Mesendoderm (in vitro differentiated cells): Measurements from ENCODE around the gene FBXL7.

Source experiments
- DNase-seq: peaks from one replicate; pipeline ENCODE4 v3.0.0; 2013
- H2AK5ac ChIP-seq: 2 replicates; pipeline ENCODE4 v1.6.1; 2013; ENCODE audit warnings: low read length, inconsistent platforms
- H2BK120ac ChIP-seq: 2 replicates; pipeline ENCODE4 v1.6.1; 2013; ENCODE audit warnings: low read depth, mild to moderate bottlenecking, low read length, moderate library complexity, mixed read lengths
- H2BK15ac ChIP-seq: replicated peaks from 2 replicates; pipeline ENCODE4 v1.6.1; 2013; ENCODE audit warnings: low read depth, mild to moderate bottlenecking, moderate library complexity
- H2BK5ac ChIP-seq: 2 replicates; pipeline ENCODE4 v1.6.1; 2013; ENCODE audit warnings: low read length, inconsistent platforms
- H3K18ac ChIP-seq: 2 replicates; pipeline ENCODE4 v1.6.1; 2013; ENCODE audit warnings: mild to moderate bottlenecking, low read length, mixed read lengths
- H3K23ac ChIP-seq: one replicate; pipeline ENCODE4 v1.6.1; 2013; ENCODE audit warnings: low read length
- H3K27ac ChIP-seq: 2 replicates; pipeline ENCODE4 v1.5.1; 2013; ENCODE audit warnings: low read depth, mild to moderate bottlenecking, inconsistent platforms, low read length, moderate library complexity
- H3K27me3 ChIP-seq: 2 replicates; pipeline ENCODE4 v1.6.1; 2013; ENCODE audit warnings: low read length, control low read depth, mild to moderate bottlenecking, inconsistent platforms; ENCODE audit not compliant: insufficient read depth, poor library complexity
- H3K36me3 ChIP-seq: 2 replicates; pipeline ENCODE4 v1.6.1; 2013; ENCODE audit warnings: low read length, inconsistent platforms; ENCODE audit not compliant: control insufficient read depth, insufficient read depth
- H3K4ac ChIP-seq: one replicate; pipeline ENCODE4 v1.6.1; 2013; ENCODE audit warnings: low read depth, mild to moderate bottlenecking, low read length, moderate library complexity
- H3K4me1 ChIP-seq: 2 replicates; pipeline ENCODE4 v1.6.1; 2013; ENCODE audit warnings: low read depth, low read length, inconsistent platforms; ENCODE audit not compliant: control insufficient read depth
- H3K4me2 ChIP-seq: 2 replicates; pipeline ENCODE4 v1.6.1; 2013; ENCODE audit warnings: low read length
- H3K4me3 ChIP-seq: 2 replicates; pipeline ENCODE4 v1.5.1; 2013; ENCODE audit warnings: mild to moderate bottlenecking, low read length
- H3K56ac ChIP-seq: one replicate; pipeline ENCODE4 v1.6.1; 2013; ENCODE audit warnings: low read length
- H3K79me1 ChIP-seq: 2 replicates; pipeline ENCODE4 v1.6.1; 2013; ENCODE audit warnings: low read length, inconsistent platforms
- H3K79me2 ChIP-seq: 2 replicates; pipeline ENCODE4 v1.6.1; 2013; ENCODE audit warnings: mild to moderate bottlenecking, low read length; ENCODE audit not compliant: control insufficient read depth, insufficient read depth
- H3K9ac ChIP-seq: 2 replicates; pipeline ENCODE4 v1.6.1; 2013; ENCODE audit warnings: low read length, inconsistent platforms
- H4K5ac ChIP-seq: one replicate; pipeline ENCODE4 v1.6.1; 2013; ENCODE audit warnings: low read length
- H4K8ac ChIP-seq: one replicate; pipeline ENCODE4 v1.6.1; 2013; ENCODE audit warnings: low read depth, mild to moderate bottlenecking, control low read depth, low read length, moderate library complexity
- WGBS: extraction: QIAGEN DNeasy Blood & Tissue Kit; methylation state at CpG from one replicate; pipeline ENCODE4 v1.1.7; 2013; ENCODE audit warnings: low lambda C conversion rate, missing lambda C conversion rate; ENCODE audit not compliant: insufficient coverage; ENCODE audit errors: extremely low coverage; 5-methylcytosine and 5-hydroxymethylcytosine counted together

The FBXL7 gene

GRCh38 chr5:15946026-15946425 lies 446.0 kb downstream of the FBXL7 start:
- no CpG with 5 or more reads among the region's 3 CpGs for WGBS
- no peaks in the 10 kb centered on the region for H3K4me1 ChIP-seq
- H3K36me3 ChIP-seq = no peaks in the 10 kb centered on the region
- H2BK120ac ChIP-seq = no peak overlapping the region
- H3K27ac ChIP-seq = no peak overlapping the region
- H3K9ac ChIP-seq = no peak overlapping the region
- H3K27me3 ChIP-seq = no peaks in the 10 kb centered on the region
- DNase-seq = no peak
- no peak overlapping the region for H2BK5ac ChIP-seq
- H4K8ac ChIP-seq = no peak overlapping the region
- H3K79me1 ChIP-seq = no peaks in the 10 kb centered on the region
- H3K56ac ChIP-seq = no peak overlapping the region
- H3K18ac ChIP-seq = no peak overlapping the region
- no peak overlapping the region for H4K5ac ChIP-seq
- no peak overlapping the region for H2AK5ac ChIP-seq
- no peak overlapping the region for H3K23ac ChIP-seq
- no peak overlapping the region for H3K4me2 ChIP-seq
- H3K4me3 ChIP-seq = no peak overlapping the region
- H3K4ac ChIP-seq = no peak overlapping the region
- H2BK15ac ChIP-seq = no peak overlapping the region
- no peaks in the 10 kb centered on the region for H3K79me2 ChIP-seq

- H3K27ac ChIP-seq = no peak overlapping the region
- H4K8ac ChIP-seq = no peak overlapping the region
- H3K4me3 ChIP-seq = no peak overlapping the region
- no peak overlapping the region for H2BK5ac ChIP-seq
- no peaks in the 10 kb centered on the region for H3K27me3 ChIP-seq
- H3K4ac ChIP-seq = no peak overlapping the region
- no peak overlapping the region for H3K4me2 ChIP-seq
- H3K23ac ChIP-seq = no peak overlapping the region
- H2AK5ac ChIP-seq = no peak overlapping the region
- no peaks in the 10 kb centered on the region for H3K4me1 ChIP-seq
- H3K18ac ChIP-seq = no peak overlapping the region
- WGBS = no CpG with 5 or more reads among the region's 3 CpGs
- H2BK15ac ChIP-seq = no peak overlapping the region
- H4K5ac ChIP-seq = no peak overlapping the region
- H3K9ac ChIP-seq = no peak overlapping the region
- no peaks in the 10 kb centered on the region for H3K36me3 ChIP-seq
- DNase-seq = no peak
- H3K56ac ChIP-seq = no peak overlapping the region
- no peak overlapping the region for H2BK120ac ChIP-seq
- no peaks in the 10 kb centered on the region for H3K79me1 ChIP-seq
- H3K79me2 ChIP-seq = no peaks in the 10 kb centered on the region
Observed at GRCh38 chr5:15948190-15948589, 448.2 kb downstream of the FBXL7 start.

DNA sequence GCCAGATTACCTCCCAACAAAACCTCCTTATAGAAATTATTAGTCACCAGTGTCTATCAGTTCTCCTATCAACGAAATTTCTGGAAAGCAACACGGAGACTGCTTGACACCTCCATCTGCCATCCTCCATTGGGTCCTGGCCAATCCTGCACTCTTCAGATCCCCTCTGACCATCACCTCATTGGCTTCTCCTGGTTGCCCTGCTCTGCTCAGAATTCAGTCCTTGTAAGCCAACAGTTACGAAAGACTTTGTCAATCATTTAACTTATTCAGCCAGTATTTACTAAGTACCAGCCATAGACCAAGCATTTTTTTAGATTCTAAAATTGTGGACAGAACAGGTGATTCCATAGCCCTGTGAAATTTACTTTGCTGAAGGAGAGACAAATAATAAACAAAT lies 451.1 kb downstream of the FBXL7 start:
- H3K23ac ChIP-seq = no peak overlapping the region
- H2BK5ac ChIP-seq = no peak overlapping the region
- no peak overlapping the region for H3K4me2 ChIP-seq
- no peak overlapping the region for H3K9ac ChIP-seq
- no peaks in the 10 kb centered on the region for H3K36me3 ChIP-seq
- H3K27ac ChIP-seq = no peak overlapping the region
- H4K8ac ChIP-seq = no peak overlapping the region
- no peak overlapping the region for H3K4me3 ChIP-seq
- H2BK120ac ChIP-seq = no peak overlapping the region
- no peak for DNase-seq
- no peak overlapping the region for H3K4ac ChIP-seq
- no CpG with 5 or more reads among the region's 3 CpGs for WGBS
- no peak overlapping the region for H4K5ac ChIP-seq
- no peaks in the 10 kb centered on the region for H3K27me3 ChIP-seq
- H2AK5ac ChIP-seq = no peak overlapping the region
- H3K56ac ChIP-seq = no peak overlapping the region
- no peaks in the 10 kb centered on the region for H3K4me1 ChIP-seq
- no peaks in the 10 kb centered on the region for H3K79me2 ChIP-seq
- H2BK15ac ChIP-seq = no peak overlapping the region
- no peaks in the 10 kb centered on the region for H3K79me1 ChIP-seq
- H3K18ac ChIP-seq = no peak overlapping the region

- no peak overlapping the region for H2BK15ac ChIP-seq
- H3K18ac ChIP-seq = no peak overlapping the region
- H3K56ac ChIP-seq = no peak overlapping the region
- no peaks in the 10 kb centered on the region for H3K27me3 ChIP-seq
- H3K23ac ChIP-seq = no peak overlapping the region
- no peak overlapping the region for H4K8ac ChIP-seq
- H3K79me1 ChIP-seq = no peaks in the 10 kb centered on the region
- H3K36me3 ChIP-seq = no peaks in the 10 kb centered on the region
- H2AK5ac ChIP-seq = no peak overlapping the region
- no peak overlapping the region for H3K4me2 ChIP-seq
- H3K4ac ChIP-seq = no peak overlapping the region
- no peak overlapping the region for H3K9ac ChIP-seq
- no peaks in the 10 kb centered on the region for H3K4me1 ChIP-seq
- no peak overlapping the region for H4K5ac ChIP-seq
- no peak for DNase-seq
- H3K79me2 ChIP-seq = no peaks in the 10 kb centered on the region
- H2BK5ac ChIP-seq = no peak overlapping the region
- no peak overlapping the region for H3K4me3 ChIP-seq
- WGBS = no CpG with 5 or more reads among the region's 3 CpGs
- H3K27ac ChIP-seq = no peak overlapping the region
- no peak overlapping the region for H2BK120ac ChIP-seq
Observed at GRCh38 chr5:15951550-15951949, 451.6 kb downstream of the FBXL7 start.

- Histone ChIP-seq H2BK5ac (no peak overlapping the region), H2AK5ac (no peak overlapping the region), H3K18ac (no peak overlapping the region), H4K5ac (no peak overlapping the region), H2BK15ac (no peak overlapping the region), H3K36me3 (no peaks in the 10 kb centered on the region), H3K79me2 (no peaks in the 10 kb centered on the region), H3K27me3 (no peaks in the 10 kb centered on the region), H3K23ac (no peak overlapping the region), H2BK120ac (no peak overlapping the region), H3K4me2 (no peak overlapping the region), H4K8ac (no peak overlapping the region), H3K4ac (no peak overlapping the region), H3K27ac (no peak overlapping the region), H3K4me1 (no peaks in the 10 kb centered on the region), H3K9ac (no peak overlapping the region), H3K79me1 (no peaks in the 10 kb centered on the region), H3K4me3 (no peak overlapping the region), H3K56ac (no peak overlapping the region)
- no peak for DNase-seq
- WGBS = 100% methylated on average over 1 of the region's 6 CpGs
Observed at GRCh38 chr5:15956622-15957021, 456.6 kb downstream of the FBXL7 start.

DNA sequence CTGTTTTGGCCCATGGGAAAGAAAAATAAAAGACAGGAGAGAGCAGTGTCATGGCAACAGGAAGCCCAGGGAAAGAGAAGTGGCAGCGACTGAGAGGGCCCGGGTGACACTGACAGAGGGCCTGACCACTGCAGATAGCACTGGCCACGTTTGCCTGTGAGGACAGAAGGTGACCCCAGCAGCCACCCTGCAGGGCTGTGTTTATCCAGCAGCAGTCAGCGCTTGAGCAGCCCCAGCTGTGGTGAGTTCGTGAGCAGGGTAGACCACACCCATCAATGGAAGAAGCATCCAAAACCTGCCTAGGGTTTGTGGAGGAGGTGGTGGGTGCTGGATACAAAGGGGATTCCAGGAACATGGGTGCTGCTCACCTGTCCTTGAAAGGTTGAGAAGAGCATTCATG lies 457.1 kb downstream of the FBXL7 start:
- H3K4ac ChIP-seq = no peak overlapping the region
- no peak overlapping the region for H2BK5ac ChIP-seq
- DNase-seq = no peak
- H3K27me3 ChIP-seq = no peaks in the 10 kb centered on the region
- no peak overlapping the region for H3K4me3 ChIP-seq
- no peaks in the 10 kb centered on the region for H3K36me3 ChIP-seq
- no peak overlapping the region for H4K5ac ChIP-seq
- no peak overlapping the region for H4K8ac ChIP-seq
- no peak overlapping the region for H2BK15ac ChIP-seq
- H2AK5ac ChIP-seq = no peak overlapping the region
- H3K23ac ChIP-seq = no peak overlapping the region
- H3K27ac ChIP-seq = no peak overlapping the region
- H3K4me1 ChIP-seq = no peaks in the 10 kb centered on the region
- no peak overlapping the region for H2BK120ac ChIP-seq
- H3K79me1 ChIP-seq = no peaks in the 10 kb centered on the region
- no peak overlapping the region for H3K18ac ChIP-seq
- H3K9ac ChIP-seq = no peak overlapping the region
- WGBS = no CpG with 5 or more reads among the region's 5 CpGs
- H3K56ac ChIP-seq = no peak overlapping the region
- H3K79me2 ChIP-seq = no peaks in the 10 kb centered on the region
- H3K4me2 ChIP-seq = no peak overlapping the region
